HuH-7 (cell line): ENCODE data around the gene SHISA7.
"Not testable (repeated sequence)": the region's sequence is repeated elsewhere in the genome, so short reads cannot be mapped to it uniquely, and the experiment has no call there.

Source experiments
- DNase-seq: peaks from one replicate; pipeline ENCODE4 v3.0.0; 2011; ENCODE audit warnings: low spot score

The SHISA7 gene

DNA sequence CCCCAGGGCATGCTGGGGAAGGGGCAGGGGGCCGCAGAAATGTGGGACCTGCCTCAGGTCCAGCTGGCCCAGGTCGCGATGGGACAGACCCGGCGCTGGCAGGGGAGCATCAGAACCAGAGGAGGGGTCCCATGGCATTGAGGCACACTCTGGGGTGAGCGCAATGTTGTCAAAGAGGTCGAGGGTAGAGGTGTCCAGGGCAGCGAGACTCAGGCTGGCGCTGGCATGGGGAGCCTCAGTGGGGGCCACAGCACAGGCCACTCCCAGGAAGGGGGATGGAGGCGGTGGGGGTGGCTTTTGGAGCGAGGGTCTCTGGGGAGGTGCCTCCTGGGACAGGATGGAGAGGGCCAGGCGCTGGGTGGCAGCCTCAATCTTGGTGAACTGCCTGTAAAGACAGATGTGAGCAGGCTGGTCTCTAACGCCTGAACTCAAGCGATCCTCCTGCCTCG is 20.5 kb upstream of the SHISA7 start:
- no peak for DNase-seq

- no peak for DNase-seq
These were observed 19.6 kb upstream of the SHISA7 start for GRCh38 chr19:55462722-55463121.

DNA sequence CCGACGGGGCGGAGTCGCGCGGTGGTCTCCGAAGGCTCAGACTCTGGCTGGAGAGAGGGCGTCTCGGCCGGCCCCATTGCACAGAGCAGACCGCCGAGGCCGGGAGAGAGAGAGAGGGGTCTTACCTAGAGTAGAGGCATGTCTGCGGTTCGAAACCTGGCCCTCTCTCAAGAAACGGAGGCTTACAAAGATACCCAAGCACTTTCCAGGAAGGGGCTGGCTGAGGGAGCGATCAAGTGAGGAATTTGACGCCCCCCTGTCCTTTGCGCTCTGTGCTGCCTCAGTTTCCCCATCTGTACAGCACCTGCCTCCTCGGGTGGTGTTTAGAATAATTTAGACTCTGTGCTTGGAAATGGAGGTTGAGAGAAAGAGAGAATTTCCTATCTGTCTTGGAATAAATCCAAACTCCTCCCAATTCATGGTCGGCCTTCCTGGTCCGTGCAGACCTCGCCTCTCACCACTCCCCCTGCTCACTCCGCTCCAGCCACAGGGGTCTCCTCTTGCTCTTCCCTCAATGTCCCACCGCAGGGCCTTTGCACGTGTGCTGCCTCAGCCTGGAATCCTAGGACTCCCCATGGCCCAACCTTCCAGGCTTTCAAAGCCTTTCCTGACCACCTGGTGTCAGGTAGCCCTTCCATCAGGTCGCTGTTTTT is 19.0 kb upstream of the SHISA7 start:
- no peak for DNase-seq

GRCh38 chr19:55461259-55461973 is 18.3 kb upstream of the SHISA7 start, which contains the start of gene ISOC2:
TSS of gene ISOC2 (minus strand) at chr19:55461642. CDS start at chr19:55456486, 5,156 bp downstream.
- peak; percentile 99 for DNase-seq

- DNase-seq = peak; percentile 97
These were observed 17.7 kb upstream of the SHISA7 start for GRCh38 chr19:55460670-55461258.

GRCh38 chr19:55459950-55460657 is 17.0 kb upstream of the SHISA7 start:
- DNase-seq = no peak

- no peak for DNase-seq
These were observed 16.4 kb upstream of the SHISA7 start for GRCh38 chr19:55459551-55459949.

GRCh38 chr19:55457683-55458457 is 14.8 kb upstream of the SHISA7 start:
- DNase-seq = no peak

GRCh38 chr19:55456347-55456746 is 13.2 kb upstream of the SHISA7 start:
- DNase-seq = no peak

- no peak for DNase-seq
These were observed 12.6 kb upstream of the SHISA7 start for GRCh38 chr19:55455576-55456235.

DNA sequence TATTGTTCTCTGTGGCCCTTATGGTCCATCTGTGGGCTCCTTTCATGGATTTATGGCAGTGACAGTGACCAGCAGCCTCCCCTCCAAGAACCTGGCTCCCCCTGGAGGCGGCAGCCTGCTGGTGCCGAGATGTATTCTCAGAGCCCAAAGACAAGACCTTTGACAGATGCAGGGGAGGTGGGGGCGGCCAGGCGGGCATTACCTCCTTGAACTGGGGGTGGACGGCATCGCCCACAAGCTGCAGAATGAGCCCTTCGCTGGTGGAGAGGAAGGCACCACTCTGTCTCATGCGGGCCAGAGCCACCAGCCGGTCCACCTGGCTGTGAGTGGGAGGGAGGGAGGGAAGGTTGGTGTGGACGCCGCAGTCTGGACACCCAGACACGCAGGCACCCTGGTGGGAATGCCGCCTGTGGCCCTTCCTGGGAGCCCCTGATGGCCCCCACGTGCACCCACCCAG is 11.7 kb upstream of the SHISA7 start:
- DNase-seq = peak; percentile 87

GRCh38 chr19:55453511-55454260 is 10.6 kb upstream of the SHISA7 start:
- DNase-seq = peak; percentile 59

DNA sequence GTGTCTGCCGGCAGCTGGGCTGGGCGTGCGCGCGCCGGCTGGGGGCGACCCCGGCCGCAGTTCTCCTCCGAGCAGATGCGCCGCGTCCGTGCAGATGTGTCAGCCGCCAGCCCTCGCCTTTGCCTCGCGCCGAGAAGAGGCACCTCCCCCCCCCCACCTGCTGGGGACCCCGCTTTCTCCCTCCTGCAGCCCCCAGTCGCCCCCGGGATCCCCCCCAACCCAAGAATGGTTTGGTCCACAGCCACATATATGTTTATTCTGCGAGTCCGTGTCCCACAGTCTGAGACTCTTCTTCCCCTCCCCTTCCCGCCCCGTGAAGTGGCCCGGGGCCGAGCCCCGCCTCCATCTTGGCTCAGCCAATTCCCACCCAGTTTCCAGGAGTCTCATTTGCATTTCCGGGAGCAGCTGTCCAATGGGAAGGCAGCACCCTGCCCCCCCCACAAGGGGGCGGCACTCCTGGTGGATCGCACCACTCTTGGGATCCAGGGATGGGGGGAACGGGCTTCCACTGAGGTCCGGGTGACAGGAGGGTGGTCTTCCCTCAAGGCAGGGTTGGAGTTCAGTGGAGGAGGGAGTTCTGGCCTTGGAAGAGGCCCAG is 9.7 kb upstream of the SHISA7 start:
- DNase-seq = peak; percentile 94

DNA sequence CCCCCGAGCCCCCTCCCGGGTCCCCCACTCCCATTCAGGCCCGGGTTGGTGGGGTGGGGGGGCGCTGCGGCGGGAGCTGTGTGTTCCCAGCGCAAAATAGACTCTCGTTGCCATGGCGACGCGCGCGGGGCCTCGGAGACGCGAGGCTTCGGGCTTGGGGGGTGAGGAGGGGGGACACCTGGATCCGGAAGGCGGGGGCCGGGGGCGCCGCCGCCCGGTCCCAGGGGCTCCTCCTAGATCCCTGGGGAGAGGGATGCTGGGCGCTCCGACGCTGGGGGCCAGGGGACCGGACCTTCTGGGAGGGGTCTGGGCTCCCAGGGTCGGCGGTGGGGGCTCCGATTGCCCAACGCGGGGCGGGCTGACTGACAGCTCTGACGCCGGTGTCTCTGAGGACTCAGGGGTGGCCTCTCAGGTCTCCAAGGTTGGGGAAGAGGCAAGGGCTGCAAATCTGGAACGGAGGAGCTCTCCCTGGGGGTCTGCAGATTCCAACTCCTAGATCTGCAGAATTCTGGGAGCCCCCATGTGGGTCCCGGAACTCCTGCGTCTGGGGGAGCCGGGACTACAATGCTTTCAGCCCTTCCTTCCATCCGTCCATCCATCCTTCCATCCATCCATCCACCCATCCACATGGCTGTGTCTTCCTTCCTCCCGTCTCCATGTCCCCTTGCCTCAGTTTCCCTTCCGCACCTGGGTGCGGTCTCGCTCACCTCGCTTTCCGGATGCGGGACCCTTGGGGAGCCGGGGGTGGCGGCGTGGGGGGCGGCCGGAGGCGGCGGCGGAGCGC is 9.1 kb upstream of the SHISA7 start:
- DNase-seq = no peak

DNA sequence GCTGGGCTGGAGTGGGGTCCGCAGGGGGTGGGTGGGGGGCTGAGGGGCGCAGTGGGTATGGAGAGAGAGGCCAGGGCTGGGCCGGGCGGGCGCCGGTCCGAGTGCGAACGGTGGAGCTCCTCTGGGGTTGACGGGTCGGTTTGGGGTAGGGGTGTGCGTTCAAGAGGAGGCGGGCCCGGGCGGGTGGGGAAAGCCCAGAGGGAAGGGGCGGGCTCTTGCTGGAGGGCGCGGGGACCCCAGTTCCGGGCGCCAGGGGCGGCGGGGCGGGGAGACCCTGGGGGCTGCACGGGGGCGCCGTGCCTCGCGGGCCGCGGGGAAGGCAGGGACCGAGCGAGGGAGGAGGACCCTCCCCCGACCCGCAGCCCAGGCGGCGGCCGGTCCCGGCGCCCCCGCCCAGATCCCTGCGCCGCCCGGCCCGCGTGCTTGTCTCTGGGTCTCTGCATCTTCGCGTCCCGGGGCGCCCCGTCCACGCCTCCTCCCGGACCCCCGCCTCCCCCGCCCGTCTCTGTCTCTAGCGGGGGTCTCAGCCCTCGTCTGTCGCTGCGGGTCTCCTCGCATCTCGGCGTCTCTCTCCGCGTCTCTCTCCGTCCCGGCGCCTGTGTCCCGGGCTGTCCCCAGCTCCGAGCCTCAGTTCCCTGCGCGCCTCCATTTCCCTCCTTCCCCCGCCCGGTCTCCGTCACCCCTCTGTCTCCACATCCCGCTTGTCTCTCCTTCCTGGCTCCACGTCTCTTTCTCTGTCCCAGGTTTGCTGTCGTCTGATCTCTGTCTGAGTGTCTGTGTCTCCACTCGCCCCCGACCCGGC is 8.3 kb upstream of the SHISA7 start:
- DNase-seq = peak; percentile 45

DNA sequence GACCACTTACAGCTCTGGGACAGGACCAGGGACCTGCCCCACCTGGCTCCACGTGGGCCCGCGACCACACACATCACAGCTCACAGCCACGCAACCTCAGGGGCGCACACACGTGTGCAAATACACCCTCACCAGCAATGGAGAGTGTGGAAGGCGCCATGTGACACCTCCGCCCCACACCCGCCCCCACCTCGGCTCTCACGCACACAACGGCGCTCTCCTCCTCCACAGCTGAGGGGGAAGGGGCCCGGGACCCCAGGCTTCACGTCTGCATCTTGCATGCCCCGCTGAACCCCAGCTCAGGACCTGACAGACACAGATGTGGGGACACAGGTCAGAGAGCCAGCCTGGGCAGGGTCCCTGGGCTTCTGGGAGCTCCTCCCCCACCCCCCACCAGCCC is 6.4 kb upstream of the SHISA7 start:
- no peak for DNase-seq

DNA sequence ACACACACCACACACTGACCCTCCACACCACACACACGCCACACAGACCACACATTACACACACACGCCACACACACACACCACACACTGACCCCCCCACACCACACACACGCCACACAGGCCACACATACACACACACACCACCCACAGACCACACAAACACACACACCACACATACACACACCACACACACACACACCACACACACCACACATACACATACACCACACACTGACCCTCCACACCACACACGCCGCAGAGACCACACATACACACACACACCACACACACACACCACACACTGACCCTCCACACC is 5.0 kb upstream of the SHISA7 start:
- not testable (repeated sequence) for DNase-seq

DNA sequence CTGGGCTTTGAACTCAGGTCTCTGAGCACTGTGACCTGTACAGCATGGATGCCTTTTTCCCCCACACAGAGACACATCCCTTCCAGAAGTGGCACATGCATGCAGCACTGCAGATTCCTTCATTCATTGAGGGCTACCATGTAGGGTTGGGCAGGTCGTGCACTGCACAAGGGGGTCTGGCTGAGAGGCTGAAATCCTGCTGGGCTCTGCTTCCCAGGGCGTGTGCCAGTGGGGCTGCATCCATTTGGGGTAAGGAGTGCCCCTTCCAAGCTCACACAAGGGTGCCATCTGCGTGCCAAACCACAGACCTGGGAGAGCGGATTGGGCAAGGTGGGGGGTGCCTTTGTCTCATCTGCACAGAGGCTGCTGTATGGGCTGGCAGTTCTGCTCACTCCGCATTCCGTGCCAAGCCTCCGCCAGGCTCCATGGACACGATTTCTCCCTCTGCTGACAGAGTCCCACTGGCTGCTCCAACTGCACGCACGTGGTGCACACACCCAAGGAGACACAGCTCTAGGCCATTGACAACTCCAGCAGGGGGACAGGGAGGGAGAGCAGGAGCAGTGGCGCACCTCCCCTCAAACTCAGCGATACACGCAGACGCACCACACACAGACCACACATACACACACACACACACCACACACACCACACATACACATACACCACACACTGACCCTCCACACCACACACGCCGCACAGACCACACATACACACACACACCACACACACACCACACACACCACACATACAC is 4.5 kb upstream of the SHISA7 start:
- DNase-seq = peak; percentile 62
